SK-N-SH treated with all-trans-retinoic acid at 6 μM for 48 hours (cell line): ENCODE results near the gene APCDD1L.

ENCODE experiments used
- ATAC-seq: fragments of 200-7000 bp; cut with Tn5 transposase; 3 replicates; pipeline ENCODE4 v1.9.1; 2020; ENCODE audit warnings: mild to moderate bottlenecking, moderate library complexity
- ARNTL ChIP-seq: fragments of 450-650 bp; formaldehyde crosslinking; IDR thresholded peaks from 2 replicates; pipeline ENCODE4 v1.5.0; 2020; ENCODE audit warnings: low read depth, mild to moderate bottlenecking, moderate library complexity, borderline replicate concordance
- BACH2 ChIP-seq: fragments of 250-450 bp; sonication (Bioruptor Pico); IDR thresholded peaks from 2 replicates; pipeline ENCODE4 v1.9.0; 2021; ENCODE audit warnings: mild to moderate bottlenecking, borderline replicate concordance
- CSDC2 ChIP-seq: fragments of 250-450 bp; sonication (Bioruptor Pico); IDR thresholded peaks from 2 replicates; pipeline ENCODE4 v1.5.0; 2020; ENCODE audit warnings: mild to moderate bottlenecking, moderate library complexity
- CSRNP3 ChIP-seq: fragments of 250-450 bp; sonication (Bioruptor Pico); IDR thresholded peaks from 2 replicates; pipeline ENCODE4 v1.5.1; 2021; ENCODE audit warnings: mild to moderate bottlenecking, moderate library complexity
- ESRRG ChIP-seq: fragments of 250-450 bp; sonication (Bioruptor Pico); IDR thresholded peaks from 2 replicates; pipeline ENCODE4 v1.6.1; 2021; ENCODE audit warnings: mild to moderate bottlenecking
- GLIS3 ChIP-seq: fragments of 250-450 bp; sonication (Bioruptor Pico); IDR thresholded peaks from 2 replicates; pipeline ENCODE4 v1.5.0; 2020; ENCODE audit warnings: mild to moderate bottlenecking, moderate library complexity
- ISL1 ChIP-seq: fragments of 250-450 bp; sonication (Bioruptor Pico); IDR thresholded peaks from 2 replicates; pipeline ENCODE4 v2.1.2; 2022; ENCODE audit warnings: mild to moderate bottlenecking, moderate library complexity
- OSR1 ChIP-seq: fragments of 250-450 bp; sonication (Bioruptor Pico); IDR thresholded peaks from 2 replicates; pipeline ENCODE4 v1.8.0; 2022; ENCODE audit warnings: moderate library complexity, mild to moderate bottlenecking, inconsistent platforms
- PATZ1 ChIP-seq: fragments of 250-450 bp; sonication (Bioruptor Pico); IDR thresholded peaks from 2 replicates; pipeline ENCODE4 v1.8.0; 2020; ENCODE audit warnings: mild to moderate bottlenecking, moderate library complexity, borderline replicate concordance
- PPARA ChIP-seq: fragments of 250-450 bp; sonication (Bioruptor Pico); IDR thresholded peaks from 2 replicates; pipeline ENCODE4 v1.5.0; 2020; ENCODE audit warnings: mild to moderate bottlenecking, borderline replicate concordance
- RARB ChIP-seq: fragments of 250-450 bp; sonication (Bioruptor Pico); IDR thresholded peaks from 2 replicates; pipeline ENCODE4 v1.8.0; 2021; ENCODE audit warnings: mild to moderate bottlenecking, moderate library complexity
- SNAI2 ChIP-seq: fragments of 250-450 bp; sonication (Bioruptor Pico); IDR thresholded peaks from 2 replicates; pipeline ENCODE4 v1.5.0; 2020; ENCODE audit warnings: mild to moderate bottlenecking, moderate library complexity
- TCF4 ChIP-seq: fragments of 250-450 bp; sonication (Bioruptor Pico); IDR thresholded peaks from 2 replicates; pipeline ENCODE4 v1.8.0; 2021; ENCODE audit warnings: mild to moderate bottlenecking, moderate library complexity, borderline replicate concordance
- TOX ChIP-seq: fragments of 250-450 bp; sonication (Bioruptor Pico); IDR thresholded peaks from 2 replicates; pipeline ENCODE4 v1.8.0; 2021; ENCODE audit warnings: mild to moderate bottlenecking, moderate library complexity, borderline replicate concordance
- TSHZ2 ChIP-seq: fragments of 250-450 bp; sonication (Bioruptor Pico); IDR thresholded peaks from 2 replicates; pipeline ENCODE4 v1.5.0; 2020; ENCODE audit warnings: mild to moderate bottlenecking, moderate library complexity
- ZC3H10 ChIP-seq: fragments of 250-450 bp; sonication (Bioruptor Pico); IDR thresholded peaks from 2 replicates; pipeline ENCODE4 v1.5.1; 2021; ENCODE audit warnings: mild to moderate bottlenecking, moderate library complexity
- ZFP3 ChIP-seq: fragments of 250-450 bp; sonication (Bioruptor Pico); IDR thresholded peaks from 2 replicates; pipeline ENCODE4 v1.5.0; 2020; ENCODE audit warnings: mild to moderate bottlenecking, moderate library complexity
- ZFP30 ChIP-seq: fragments of 450-650 bp; formaldehyde crosslinking; IDR thresholded peaks from 2 replicates; pipeline ENCODE4 v1.5.0; 2022; ENCODE audit warnings: mild to moderate bottlenecking, moderate library complexity
- ZNF565 ChIP-seq: fragments of 450-650 bp; formaldehyde crosslinking; conservative IDR thresholded peaks from 2 replicates; pipeline ENCODE4 v1.5.0; 2020; ENCODE audit warnings: low read depth, mild to moderate bottlenecking, moderate library complexity
- ZNF70 ChIP-seq: fragments of 450-650 bp; formaldehyde crosslinking; IDR thresholded peaks from 2 replicates; pipeline ENCODE4 v1.5.0; 2020; ENCODE audit warnings: mild to moderate bottlenecking, moderate library complexity
- ZNF8 ChIP-seq: fragments of 450-650 bp; formaldehyde crosslinking; IDR thresholded peaks from 2 replicates; pipeline ENCODE4 v1.5.0; 2020; ENCODE audit warnings: mild to moderate bottlenecking, moderate library complexity
- TF ChIP-seq, protein P1 (sequence below): fragments of 250-450 bp; sonication (Bioruptor Pico); IDR thresholded peaks from 2 replicates; pipeline ENCODE4 v1.5.1; 2020; ENCODE audit warnings: low read depth, mild to moderate bottlenecking, moderate library complexity

APCDD1L gene

GRCh38 chr20:58500256-58500655, 14.9 kb downstream of the APCDD1L start:
- no peak for TF ChIP-seq CSDC2 (CRISPR knock-in tag)
- TF ChIP-seq OSR1 (CRISPR knock-in tag): no peak
- no peak for TF ChIP-seq ESRRG (CRISPR knock-in tag)
- TF ChIP-seq RARB (CRISPR knock-in tag): no peak
- TF ChIP-seq ZC3H10 (CRISPR knock-in tag): no peak
- TF ChIP-seq, protein P1, sequence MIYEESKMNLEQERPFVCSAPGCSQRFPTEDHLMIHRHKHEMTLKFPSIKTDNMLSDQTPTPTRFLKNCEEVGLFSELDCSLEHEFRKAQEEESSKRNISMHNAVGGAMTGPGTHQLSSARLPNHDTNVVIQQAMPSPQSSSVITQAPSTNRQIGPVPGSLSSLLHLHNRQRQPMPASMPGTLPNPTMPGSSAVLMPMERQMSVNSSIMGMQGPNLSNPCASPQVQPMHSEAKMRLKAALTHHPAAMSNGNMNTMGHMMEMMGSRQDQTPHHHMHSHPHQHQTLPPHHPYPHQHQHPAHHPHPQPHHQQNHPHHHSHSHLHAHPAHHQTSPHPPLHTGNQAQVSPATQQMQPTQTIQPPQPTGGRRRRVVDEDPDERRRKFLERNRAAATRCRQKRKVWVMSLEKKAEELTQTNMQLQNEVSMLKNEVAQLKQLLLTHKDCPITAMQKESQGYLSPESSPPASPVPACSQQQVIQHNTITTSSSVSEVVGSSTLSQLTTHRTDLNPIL (CRISPR knock-in tag): no peak
- no peak for TF ChIP-seq ZFP3 (CRISPR knock-in tag)
- no peak for TF ChIP-seq TCF4 (CRISPR knock-in tag)
- no peak for TF ChIP-seq ISL1 (CRISPR knock-in tag)
- TF ChIP-seq PPARA (CRISPR knock-in tag): no peak
- no peak for TF ChIP-seq ARNTL
- TF ChIP-seq ZNF70 (CRISPR knock-in tag): no peak
- no peak for TF ChIP-seq PATZ1
- TF ChIP-seq SNAI2: no peak
- ATAC-seq: no peak

DNA sequence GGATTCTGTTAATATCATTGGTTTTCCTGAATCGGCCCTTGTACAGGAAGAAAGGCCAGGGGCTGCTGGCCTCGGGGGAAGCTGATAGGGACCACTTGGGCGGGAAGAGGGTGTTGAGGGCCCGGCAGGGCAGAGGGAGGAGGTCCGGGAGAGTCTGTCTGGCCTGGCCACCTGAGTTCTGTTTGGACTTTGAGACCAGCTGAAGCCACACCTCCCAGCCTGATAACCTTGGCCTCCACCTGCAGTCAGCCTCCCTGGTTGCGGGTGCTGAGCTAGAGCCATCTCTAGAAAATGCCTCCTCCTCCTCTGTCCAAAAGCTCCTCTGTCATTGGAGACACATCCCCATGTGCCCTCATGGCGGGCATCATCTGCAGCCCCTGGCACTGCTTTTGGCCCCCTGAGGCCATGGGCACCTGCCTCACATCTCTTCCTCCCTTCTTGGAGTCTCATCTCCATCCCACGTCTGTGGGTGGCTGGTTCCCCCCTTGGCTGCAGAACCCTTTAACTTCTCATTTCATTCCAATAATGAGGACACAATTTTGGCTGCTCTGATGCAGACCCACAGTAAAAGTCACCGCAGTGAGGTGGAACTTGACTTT, 16.6 kb downstream of the APCDD1L start:
- ATAC-seq: no peak

GRCh38 chr20:58497724-58498469, 17.3 kb downstream of the APCDD1L start:
- TF ChIP-seq ARNTL (no peak), BACH2 (CRISPR knock-in tag) (no peak), TCF4 (CRISPR knock-in tag) (no peak), TOX (CRISPR knock-in tag) (no peak), ISL1 (CRISPR knock-in tag) (no peak), PPARA (CRISPR knock-in tag) (no peak), ZNF565 (CRISPR knock-in tag) (no peak)
- ATAC-seq: no peak

More for the DNA sequence above, 16.6 kb downstream of the APCDD1L start:
- TF ChIP-seq, protein P1 (CRISPR knock-in tag): no peak
- no peak for TF ChIP-seq CSRNP3 (CRISPR knock-in tag)
- TF ChIP-seq TOX (CRISPR knock-in tag): no peak

DNA sequence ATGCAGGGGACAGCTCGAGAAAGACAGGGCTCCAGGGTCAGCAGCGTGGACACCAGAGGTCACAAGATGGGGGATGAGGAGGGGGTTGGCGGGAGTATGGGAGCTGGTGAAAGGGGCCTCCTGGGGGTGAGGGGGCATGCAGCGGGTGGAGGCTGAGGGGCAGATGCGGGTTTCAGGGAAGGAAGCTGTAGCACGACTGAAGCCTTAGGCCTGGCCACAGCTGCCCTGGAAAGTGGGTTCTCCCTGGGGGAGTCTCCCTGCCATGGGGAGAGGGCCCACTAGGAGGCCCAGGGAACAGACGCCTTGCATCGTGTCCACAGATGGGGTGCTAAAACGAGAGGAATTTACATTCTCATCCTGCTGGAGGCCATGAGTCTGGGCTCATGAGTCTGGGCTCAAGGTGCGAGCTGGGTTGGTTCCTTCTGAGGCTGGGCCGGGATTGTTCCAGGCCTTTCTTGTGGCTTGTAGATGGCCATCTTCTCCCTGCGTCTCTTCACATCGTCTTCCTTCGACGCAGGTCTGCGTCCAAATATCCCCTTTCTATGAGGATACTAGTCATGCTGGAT, 18.0 kb downstream of the APCDD1L start:
- TF ChIP-seq CSDC2 (CRISPR knock-in tag) (no peak), ISL1 (CRISPR knock-in tag) (no peak), TSHZ2 (no peak), CSRNP3 (CRISPR knock-in tag) (no peak), ZFP3 (CRISPR knock-in tag) (no peak), BACH2 (CRISPR knock-in tag) (no peak), ZNF70 (CRISPR knock-in tag) (no peak), TCF4 (CRISPR knock-in tag) (no peak), ZC3H10 (CRISPR knock-in tag) (no peak), ZFP30 (no peak), RARB (CRISPR knock-in tag) (no peak), SNAI2 (no peak), TOX (CRISPR knock-in tag) (no peak), ZNF8 (CRISPR knock-in tag) (no peak), GLIS3 (no peak), OSR1 (CRISPR knock-in tag) (no peak)

More for the DNA sequence above, 18.0 kb downstream of the APCDD1L start:
- no peak for ATAC-seq
